HepG2 (cell line): Measurements from ENCODE around the gene CDC37L1. TPM values are rescaled to one million over a fixed set of nuclear protein-coding genes. Genes with fewer than 3 reads are reported as not detected.

Source experiments
- AKNA ChIP-seq: sonication (generic); formaldehyde crosslinking; IDR thresholded peaks from 2 replicates; pipeline ENCODE4 v1.4.0; 2020; ENCODE audit warnings: missing genetic modification reagents, borderline replicate concordance
- FOXK1 ChIP-seq: sonication (generic); formaldehyde crosslinking; IDR thresholded peaks from 2 replicates; pipeline ENCODE4 v1.4.0; 2020; ENCODE audit warnings: low read depth, missing genetic modification reagents, borderline replicate concordance
- HNF4A ChIP-seq: sonication (generic); formaldehyde crosslinking; IDR thresholded peaks from 2 replicates; pipeline ENCODE4 v1.4.0; 2020; ENCODE audit warnings: missing genetic modification reagents
- HOXA7 ChIP-seq: sonication (generic); formaldehyde crosslinking; IDR thresholded peaks from 2 replicates; pipeline ENCODE4 v1.8.1; 2022; ENCODE audit warnings: mild to moderate bottlenecking, missing genetic modification reagents, moderate library complexity
- MBD4 ChIP-seq: IDR thresholded peaks from 2 replicates; pipeline ENCODE4 v1.6.1; 2012; ENCODE audit warnings: low read length, inconsistent platforms, borderline replicate concordance
- MEIS1 ChIP-seq: sonication (generic); formaldehyde crosslinking; IDR thresholded peaks from 2 replicates; pipeline ENCODE4 v1.9.0; 2021; ENCODE audit warnings: mild to moderate bottlenecking, missing genetic modification reagents, moderate library complexity, borderline replicate concordance
- PHF8 ChIP-seq: sonication (generic); formaldehyde crosslinking; IDR thresholded peaks from 2 replicates; pipeline ENCODE4 v1.5.0; 2020; ENCODE audit warnings: missing genetic modification reagents
- PLRG1 ChIP-seq: fragments of 450-650 bp; conservative IDR thresholded peaks from 2 replicates; pipeline ENCODE4 v1.6.1; 2016
- ZBTB20 ChIP-seq: sonication (generic); formaldehyde crosslinking; IDR thresholded peaks from 2 replicates; pipeline ENCODE4 v1.8.1; 2023; ENCODE audit warnings: missing genetic modification reagents, low read depth, mild to moderate bottlenecking, borderline replicate concordance
- ZFP36 ChIP-seq: fragments of 150-350 bp; IDR thresholded peaks from 2 replicates; pipeline ENCODE4 v1.6.1; 2018; ENCODE audit warnings: borderline replicate concordance, low read length, low read depth; ENCODE audit not compliant: partially characterized antibody
- ZNF143 ChIP-seq: sonication (generic); formaldehyde crosslinking; IDR thresholded peaks from 2 replicates; pipeline ENCODE4 v1.4.0; 2020; ENCODE audit warnings: missing genetic modification reagents
- ZNF790 ChIP-seq: sonication (generic); formaldehyde crosslinking; IDR thresholded peaks from 2 replicates; pipeline ENCODE4 v1.8.0; 2022; ENCODE audit warnings: missing genetic modification reagents, mild to moderate bottlenecking, borderline replicate concordance
- polyA plus RNA-seq, 8 experiments: library from polyadenylated mRNA; depleted of rRNA in 3 of 8; stranded (reverse) in 7 of 8; unstranded in 1 of 8; fragments of >200 nt; fragmentation: Illumina TruSeq in 4 of 8; extraction: Trizol in 4 of 8; gene quantifications; 2 replicates each; pipeline versions ENCODE4 v1.2.1 to v1.2.3, GENCODE V29; 2011 to 2016; ENCODE audit warnings: low read depth in 4 of 8, missing spikeins in 1 of 8, mixed read lengths in 1 of 8; ENCODE audit not compliant: insufficient read depth in 1 of 8
- total RNA-seq, 5 experiments: library from RNA; depleted of rRNA; stranded (reverse); fragments of >200 nt; fragmentation: Illumina TruSeq; extraction: Trizol; gene quantifications; 2 replicates each; pipeline ENCODE4 v1.2.3, GENCODE V29; 2016; ENCODE audit warnings: low read depth in 1 of 5
- TF ChIP-seq, protein P1 (sequence below): sonication (generic); formaldehyde crosslinking; IDR thresholded peaks from 2 replicates; pipeline ENCODE4 v1.9.0; 2021; ENCODE audit warnings: missing genetic modification reagents, mild to moderate bottlenecking, borderline replicate concordance
- TF ChIP-seq, protein P2 (sequence below): sonication (generic); formaldehyde crosslinking; IDR thresholded peaks from 2 replicates; pipeline ENCODE4 v1.4.0; 2020; ENCODE audit warnings: missing genetic modification reagents, borderline replicate concordance
- TF ChIP-seq, protein P3 (sequence below): sonication (generic); formaldehyde crosslinking; conservative IDR thresholded peaks from 2 replicates; pipeline ENCODE4 v1.4.0; 2020; ENCODE audit warnings: mild to moderate bottlenecking, missing genetic modification reagents, moderate library complexity

CDC37L1 gene
- total and polyA plus RNA-seq, 2 of the 13 experiments (the other 11 are each of a cell fraction or from before 2014, with no cell fraction given) = 5.5 to 17.0 TPM

DNA sequence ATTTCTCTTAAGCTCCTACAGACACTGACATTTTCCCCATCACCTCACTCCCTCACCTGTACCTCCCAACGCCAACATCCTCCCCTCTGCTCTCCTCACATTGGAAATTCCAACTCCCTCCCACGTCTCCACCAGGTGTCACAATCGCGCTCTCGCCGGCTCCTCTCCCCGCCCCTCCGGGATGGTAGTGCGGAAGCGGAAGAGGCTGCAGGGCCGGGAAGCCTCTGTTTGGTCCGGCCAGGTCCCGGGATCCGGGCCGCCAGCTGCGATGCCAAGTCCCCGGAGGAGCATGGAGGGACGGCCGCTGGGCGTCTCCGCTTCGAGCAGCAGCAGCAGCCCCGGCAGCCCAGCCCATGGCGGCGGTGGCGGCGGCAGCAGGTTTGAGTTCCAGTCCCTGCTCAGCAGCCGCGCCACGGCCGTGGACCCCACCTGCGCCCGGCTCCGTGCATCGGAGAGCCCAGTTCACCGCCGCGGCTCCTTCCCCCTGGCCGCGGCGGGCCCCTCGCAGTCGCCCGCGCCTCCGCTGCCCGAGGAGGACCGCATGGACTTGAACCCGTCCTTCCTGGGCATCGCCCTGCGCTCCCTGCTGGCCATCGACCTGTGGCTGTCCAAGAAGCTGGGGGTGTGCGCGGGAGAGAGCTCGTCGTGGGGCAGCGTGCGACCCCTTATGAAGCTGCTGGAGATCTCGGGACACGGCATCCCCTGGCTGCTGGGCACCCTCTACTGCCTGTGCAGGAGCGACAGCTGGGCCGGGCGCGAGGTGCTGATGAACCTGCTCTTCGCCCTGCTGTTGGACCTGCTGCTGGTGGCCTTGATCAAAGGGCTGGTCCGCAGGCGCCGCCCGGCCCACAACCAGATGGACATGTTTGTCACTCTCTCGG lies 17.0 kb upstream of the CDC37L1 start, which contains the start of gene PLPP6 (continued):
- TF ChIP-seq, protein P1, sequence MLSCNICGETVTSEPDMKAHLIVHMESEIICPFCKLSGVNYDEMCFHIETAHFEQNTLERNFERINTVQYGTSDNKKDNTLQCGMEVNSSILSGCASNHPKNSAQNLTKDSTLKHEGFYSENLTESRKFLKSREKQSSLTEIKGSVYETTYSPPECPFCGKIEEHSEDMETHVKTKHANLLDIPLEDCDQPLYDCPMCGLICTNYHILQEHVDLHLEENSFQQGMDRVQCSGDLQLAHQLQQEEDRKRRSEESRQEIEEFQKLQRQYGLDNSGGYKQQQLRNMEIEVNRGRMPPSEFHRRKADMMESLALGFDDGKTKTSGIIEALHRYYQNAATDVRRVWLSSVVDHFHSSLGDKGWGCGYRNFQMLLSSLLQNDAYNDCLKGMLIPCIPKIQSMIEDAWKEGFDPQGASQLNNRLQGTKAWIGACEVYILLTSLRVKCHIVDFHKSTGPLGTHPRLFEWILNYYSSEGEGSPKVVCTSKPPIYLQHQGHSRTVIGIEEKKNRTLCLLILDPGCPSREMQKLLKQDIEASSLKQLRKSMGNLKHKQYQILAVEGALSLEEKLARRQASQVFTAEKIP (CRISPR knock-in tag) = no peak
- TF ChIP-seq MEIS1 (CRISPR knock-in tag) (no peak; the same call in none of the 2 replicates), FOXK1 (CRISPR knock-in tag) (peak; percentile 60; the same call in 1 of the 2 replicates), MBD4 (no peak), ZFP36 (no peak), AKNA (CRISPR knock-in tag) (no peak), PHF8 (CRISPR knock-in tag) (peak; percentile 83), ZNF143 (0 out of 2 replicates have a peak, but pooled peaks have one; percentile 42), ZNF790 (CRISPR knock-in tag) (0 out of 2 replicates have a peak, but pooled peaks have one; percentile 24), HOXA7 (CRISPR knock-in tag) (no peak), ZBTB20 (CRISPR knock-in tag) (no peak), HNF4A (CRISPR knock-in tag) (peak; percentile 82), PLRG1 (no peak)
- TF ChIP-seq, protein P2, sequence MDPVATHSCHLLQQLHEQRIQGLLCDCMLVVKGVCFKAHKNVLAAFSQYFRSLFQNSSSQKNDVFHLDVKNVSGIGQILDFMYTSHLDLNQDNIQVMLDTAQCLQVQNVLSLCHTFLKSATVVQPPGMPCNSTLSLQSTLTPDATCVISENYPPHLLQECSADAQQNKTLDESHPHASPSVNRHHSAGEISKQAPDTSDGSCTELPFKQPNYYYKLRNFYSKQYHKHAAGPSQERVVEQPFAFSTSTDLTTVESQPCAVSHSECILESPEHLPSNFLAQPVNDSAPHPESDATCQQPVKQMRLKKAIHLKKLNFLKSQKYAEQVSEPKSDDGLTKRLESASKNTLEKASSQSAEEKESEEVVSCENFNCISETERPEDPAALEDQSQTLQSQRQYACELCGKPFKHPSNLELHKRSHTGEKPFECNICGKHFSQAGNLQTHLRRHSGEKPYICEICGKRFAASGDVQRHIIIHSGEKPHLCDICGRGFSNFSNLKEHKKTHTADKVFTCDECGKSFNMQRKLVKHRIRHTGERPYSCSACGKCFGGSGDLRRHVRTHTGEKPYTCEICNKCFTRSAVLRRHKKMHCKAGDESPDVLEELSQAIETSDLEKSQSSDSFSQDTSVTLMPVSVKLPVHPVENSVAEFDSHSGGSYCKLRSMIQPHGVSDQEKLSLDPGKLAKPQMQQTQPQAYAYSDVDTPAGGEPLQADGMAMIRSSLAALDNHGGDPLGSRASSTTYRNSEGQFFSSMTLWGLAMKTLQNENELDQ (CRISPR knock-in tag) = no peak
- TF ChIP-seq, protein P3, sequence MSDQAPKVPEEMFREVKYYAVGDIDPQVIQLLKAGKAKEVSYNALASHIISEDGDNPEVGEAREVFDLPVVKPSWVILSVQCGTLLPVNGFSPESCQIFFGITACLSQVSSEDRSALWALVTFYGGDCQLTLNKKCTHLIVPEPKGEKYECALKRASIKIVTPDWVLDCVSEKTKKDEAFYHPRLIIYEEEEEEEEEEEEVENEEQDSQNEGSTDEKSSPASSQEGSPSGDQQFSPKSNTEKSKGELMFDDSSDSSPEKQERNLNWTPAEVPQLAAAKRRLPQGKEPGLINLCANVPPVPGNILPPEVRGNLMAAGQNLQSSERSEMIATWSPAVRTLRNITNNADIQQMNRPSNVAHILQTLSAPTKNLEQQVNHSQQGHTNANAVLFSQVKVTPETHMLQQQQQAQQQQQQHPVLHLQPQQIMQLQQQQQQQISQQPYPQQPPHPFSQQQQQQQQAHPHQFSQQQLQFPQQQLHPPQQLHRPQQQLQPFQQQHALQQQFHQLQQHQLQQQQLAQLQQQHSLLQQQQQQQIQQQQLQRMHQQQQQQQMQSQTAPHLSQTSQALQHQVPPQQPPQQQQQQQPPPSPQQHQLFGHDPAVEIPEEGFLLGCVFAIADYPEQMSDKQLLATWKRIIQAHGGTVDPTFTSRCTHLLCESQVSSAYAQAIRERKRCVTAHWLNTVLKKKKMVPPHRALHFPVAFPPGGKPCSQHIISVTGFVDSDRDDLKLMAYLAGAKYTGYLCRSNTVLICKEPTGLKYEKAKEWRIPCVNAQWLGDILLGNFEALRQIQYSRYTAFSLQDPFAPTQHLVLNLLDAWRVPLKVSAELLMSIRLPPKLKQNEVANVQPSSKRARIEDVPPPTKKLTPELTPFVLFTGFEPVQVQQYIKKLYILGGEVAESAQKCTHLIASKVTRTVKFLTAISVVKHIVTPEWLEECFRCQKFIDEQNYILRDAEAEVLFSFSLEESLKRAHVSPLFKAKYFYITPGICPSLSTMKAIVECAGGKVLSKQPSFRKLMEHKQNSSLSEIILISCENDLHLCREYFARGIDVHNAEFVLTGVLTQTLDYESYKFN = peak; percentile 28; the same call in 1 of the 2 replicates
